H1 (cell line): ENCODE data around the gene EIF1B. TPM values are rescaled to one million over a fixed set of nuclear protein-coding genes. Genes with fewer than 3 reads are reported as not detected.

Experiments used
- ASH2L ChIP-seq: fragments of 200-600, 300-600 bp; sonication (generic); IDR thresholded peaks from one replicate; pipeline ENCODE4 v1.7.1; 2017; ENCODE audit warnings: low read length
- MAFK ChIP-seq: IDR thresholded peaks from 2 replicates; pipeline ENCODE4 v1.6.1; 2012; ENCODE audit warnings: low read depth, mild to moderate bottlenecking, improper control_type of control experiment, low read length
- SIN3A ChIP-seq, 2 experiments: IDR thresholded peaks in 1 of 2; conservative IDR thresholded peaks in 1 of 2; 2 replicates each; pipeline ENCODE4 v1.6.1; 2011 to 2012; ENCODE audit warnings: low read length in 2 of 2, improper control_type of control experiment in 1 of 2, low read depth in 1 of 2, mild to moderate bottlenecking in 1 of 2
- TAF7 ChIP-seq: optimal IDR thresholded peaks from 2 replicates; pipeline ENCODE3; 2011; ENCODE audit warnings: low read depth, mild to moderate bottlenecking, inconsistent platforms, low read length, moderate library complexity, borderline replicate concordance
- ZNF274 ChIP-seq: IDR thresholded peaks from 2 replicates; pipeline ENCODE4 v1.7.0; 2012; ENCODE audit warnings: low read length, borderline replicate concordance; ENCODE audit errors: extremely low read depth
- polyA plus RNA-seq, 7 experiments: library from polyadenylated mRNA; depleted of rRNA in 3 of 7; stranded (reverse) in 5 of 7; unstranded in 2 of 7; fragments of >200 nt in 5 of 7; fragments of 200-250 nt in 2 of 7; gene quantifications; 1 replicate in 5 of 7; 2 replicates in 1 of 7; 4 replicates in 1 of 7; pipeline versions ENCODE4 v1.2.1 to v1.2.3, GENCODE V29; 2011 to 2013; ENCODE audit warnings: missing spikeins in 2 of 7, mixed read lengths in 2 of 7
- total RNA-seq: library from RNA; stranded (reverse); fragmentation: NEBNext Ultra II Directional; extraction: Animal tissue kit (Norgen Biotek cat#: 25700); gene quantifications from 2 replicates; pipeline ENCODE4 v1.2.1, GENCODE V29; 2021

EIF1B gene
- total and polyA plus RNA-seq, 2 of the 8 experiments (the other 6 are each of a cell fraction or from before 2014, with no cell fraction given), result 42.4 to 115 TPM

GRCh38 chr3:40328374-40328773 is 18.9 kb downstream of the EIF1B start (continued):
- TF ChIP-seq ZNF274, result no peak
- TF ChIP-seq MAFK, result no peak
- TF ChIP-seq SIN3A (conservative IDR thresholded peaks at IDR 0.05 in 1 of 2, IDR thresholded peaks at IDR 0.05 in 1 of 2; ENCODE audit: low read depth in 1 of 2, low read length in 2 of 2), result no peak
- no peak for TF ChIP-seq ASH2L
- no peak for TF ChIP-seq TAF7
